CD4-positive, alpha-beta T cell (primary cell): ENCODE data around the gene TRMU. TPM values are rescaled to one million over a fixed set of nuclear protein-coding genes. Genes with fewer than 3 reads are reported as not detected.

Experiments used
- ATAC-seq: fragments of 200-7000 bp; cut with Tn5 transposase; one replicate; pipeline ENCODE4 v1.10.0; 2022; ENCODE audit warnings: mild to moderate bottlenecking; ENCODE audit not compliant: poor library complexity
- CTCF ChIA-PET: fragments of 350-600 bp; sonication (Branson Sonifier 250); formaldehyde crosslinking; loops from one replicate; lab custom pipeline; 2021; ENCODE audit warnings: antibody characterized with exemption, inconsistent platforms; lab: Charles Lee
- POLR2A ChIA-PET: fragments of 350-600 bp; sonication (Branson Sonifier 250); formaldehyde crosslinking; loops from one replicate; lab custom pipeline; 2021; ENCODE audit warnings: antibody characterized with exemption, inconsistent platforms; lab: Charles Lee
- DNase-seq, 14 experiments: peaks; one replicate each; pipeline ENCODE4 v3.0.0-alpha.2; 2013 to 2020; ENCODE audit warnings: mixed read lengths in 2 of 14
- H3K27ac ChIP-seq, 2 donors: one replicate each; pipeline versions ENCODE4 v1.5.1 to v1.7.0; 2013; ENCODE audit warnings: low read length in 2 of 2, low read depth in 1 of 2, mild to moderate bottlenecking in 1 of 2
- H3K27me3 ChIP-seq, 2 experiments: 1 replicate in 1 of 2; 2 replicates in 1 of 2; pipeline versions ENCODE4 v1.6.1 to v1.7.0; 2013; ENCODE audit warnings: low read length in 2 of 2, control low read depth in 1 of 2, mild to moderate bottlenecking in 1 of 2, moderate library complexity in 1 of 2; ENCODE audit not compliant: insufficient read depth in 2 of 2, control insufficient read depth in 1 of 2
- H3K36me3 ChIP-seq: one replicate; pipeline ENCODE4 v1.6.1; 2013; ENCODE audit warnings: low read length, control low read depth; ENCODE audit not compliant: insufficient read depth
- H3K4me1 ChIP-seq: one replicate; pipeline ENCODE4 v1.6.1; 2013; ENCODE audit warnings: low read length, control low read depth; ENCODE audit not compliant: insufficient read depth
- H3K4me3 ChIP-seq: one replicate; pipeline ENCODE4 v1.5.1; 2013; ENCODE audit warnings: mild to moderate bottlenecking, low read length, moderate library complexity
- H3K9me3 ChIP-seq, 2 experiments: 1 replicate in 1 of 2; 2 replicates in 1 of 2; pipeline versions ENCODE4 v1.6.1 to v1.7.0; 2013; ENCODE audit warnings: low read length in 2 of 2, mild to moderate bottlenecking in 2 of 2, control low read depth in 1 of 2, moderate library complexity in 1 of 2; ENCODE audit not compliant: control insufficient read depth in 1 of 2, insufficient read depth in 1 of 2
- H3K27ac Mint-ChIP-seq: one replicate; pipeline ENCODE4 v1.8.0; 2020; ENCODE audit warnings: mixed read lengths
- H3K27me3 Mint-ChIP-seq: one replicate; pipeline ENCODE4 v1.8.0; 2021; ENCODE audit warnings: mixed read lengths
- H3K36me3 Mint-ChIP-seq: one replicate; pipeline ENCODE4 v1.8.0; 2021; ENCODE audit warnings: low read depth, mixed read lengths
- H3K4me1 Mint-ChIP-seq: one replicate; pipeline ENCODE4 v1.8.0; 2021; ENCODE audit warnings: low read depth, mixed read lengths
- H3K4me3 Mint-ChIP-seq: one replicate; pipeline ENCODE4 v1.8.0; 2020; ENCODE audit warnings: mild to moderate bottlenecking, mixed read lengths
- H3K9me3 Mint-ChIP-seq: one replicate; pipeline ENCODE4 v1.8.0; 2020; ENCODE audit warnings: mixed read lengths
- CTCF ChIP-seq: fragments of 200-600 bp; IDR thresholded peaks from one replicate; pipeline ENCODE4 v1.8.0; 2022; ENCODE audit warnings: antibody characterized with exemption, mild to moderate bottlenecking
- intact Hi-C, 2 experiments: fragments of 100-400 bp; cut with DNase I in 1 of 2; cut with micrococcal nuclease in 1 of 2; formaldehyde crosslinking; loops; one replicate each; pipeline versions ENCODE4 v1.15.1 to v1.9.0; 2023 to 2025; cut with DNase I, micrococcal nuclease
- total RNA-seq, 174 experiments: library from RNA in 2 of 174; stranded (reverse) in 2 of 174; gene quantifications; one replicate each; pipeline ENCODE4 v1.2.3 and lab custom pipeline; 2021 to 2026

TRMU gene
- total RNA-seq, 2 experiments from 2014 or later, result 65.2 to 65.4 TPM

GRCh38 chr22:46292173-46292572, 43.3 kb upstream of the TRMU start:
- Mint-ChIP-seq H3K4me1 (peaks cover 27% of the 10 kb centered on the region), H3K4me3 (no peak overlapping the region), H3K36me3 (peaks cover 4% of the 10 kb centered on the region), H3K27ac (no peak overlapping the region), H3K9me3 (no peaks in the 10 kb centered on the region), H3K27me3 (no peaks in the 10 kb centered on the region)
- no peak overlapping the region for H3K27ac ChIP-seq
- no peaks in the 10 kb centered on the region for H3K36me3 ChIP-seq
- H3K27me3 ChIP-seq, result no peaks in the 10 kb centered on the region
- TF ChIP-seq CTCF, result no peak
- H3K9me3 ChIP-seq, result peaks cover 0 to 9% of the 10 kb centered on the region in 2 experiments
- POLR2A ChIA-PET, result no interaction called here
- CTCF ChIA-PET, result no interaction called here
- intact Hi-C loops, result no loop called here
- H3K4me1 ChIP-seq, result peaks cover 35% of the 10 kb centered on the region
- ATAC-seq (no peak), DNase-seq (no peak)
- H3K4me3 ChIP-seq, result no peak overlapping the region

- no peaks in the 10 kb centered on the region for H3K27me3 Mint-ChIP-seq
- CTCF ChIA-PET, result no interaction called here
- POLR2A ChIA-PET, result no interaction called here
- peaks cover 28% of the 10 kb centered on the region for H3K4me1 Mint-ChIP-seq
- Histone ChIP-seq H3K27ac (no peak overlapping the region), H3K4me3 (no peak overlapping the region), H3K27me3 (no peaks in the 10 kb centered on the region), H3K36me3 (no peaks in the 10 kb centered on the region), H3K9me3 (peaks cover 0 to 9% of the 10 kb centered on the region in 2 experiments), H3K4me1 (peaks cover 33% of the 10 kb centered on the region)
- no peaks in the 10 kb centered on the region for H3K9me3 Mint-ChIP-seq
- no peak for TF ChIP-seq CTCF
- H3K36me3 Mint-ChIP-seq, result peaks cover 4% of the 10 kb centered on the region
- no peak overlapping the region for H3K27ac Mint-ChIP-seq
- ATAC-seq, result no peak
- DNase-seq, result no peak
- no peak overlapping the region for H3K4me3 Mint-ChIP-seq
- intact Hi-C loops, result no loop called here
Measured at GRCh38 chr22:46292732-46293131, 42.8 kb upstream of the TRMU start.

- Mint-ChIP-seq H3K4me3 (peak overlapping the region; percentile 34), H3K27me3 (no peaks in the 10 kb centered on the region), H3K27ac (no peak overlapping the region), H3K4me1 (peaks cover 26% of the 10 kb centered on the region), H3K36me3 (peaks cover 4% of the 10 kb centered on the region), H3K9me3 (no peaks in the 10 kb centered on the region)
- Histone ChIP-seq H3K36me3 (no peaks in the 10 kb centered on the region), H3K9me3 (peaks cover 0 to 9% of the 10 kb centered on the region in 2 experiments), H3K4me3 (no peak overlapping the region), H3K27ac (no peak overlapping the region), H3K4me1 (peaks cover 26% of the 10 kb centered on the region), H3K27me3 (no peaks in the 10 kb centered on the region)
- ChIA-PET POLR2A (no interaction called here), CTCF (no interaction called here)
- DNase-seq, result peak in 3 of 14 experiments; percentile 19 to 43 (median 37)
- TF ChIP-seq CTCF, result no peak
- intact Hi-C loops, result no loop called here
- no peak for ATAC-seq
Measured at GRCh38 chr22:46293577-46294260, 41.8 kb upstream of the TRMU start.
